ENCODE results near the gene TBC1D22A.

TBC1D22A gene

DNA sequence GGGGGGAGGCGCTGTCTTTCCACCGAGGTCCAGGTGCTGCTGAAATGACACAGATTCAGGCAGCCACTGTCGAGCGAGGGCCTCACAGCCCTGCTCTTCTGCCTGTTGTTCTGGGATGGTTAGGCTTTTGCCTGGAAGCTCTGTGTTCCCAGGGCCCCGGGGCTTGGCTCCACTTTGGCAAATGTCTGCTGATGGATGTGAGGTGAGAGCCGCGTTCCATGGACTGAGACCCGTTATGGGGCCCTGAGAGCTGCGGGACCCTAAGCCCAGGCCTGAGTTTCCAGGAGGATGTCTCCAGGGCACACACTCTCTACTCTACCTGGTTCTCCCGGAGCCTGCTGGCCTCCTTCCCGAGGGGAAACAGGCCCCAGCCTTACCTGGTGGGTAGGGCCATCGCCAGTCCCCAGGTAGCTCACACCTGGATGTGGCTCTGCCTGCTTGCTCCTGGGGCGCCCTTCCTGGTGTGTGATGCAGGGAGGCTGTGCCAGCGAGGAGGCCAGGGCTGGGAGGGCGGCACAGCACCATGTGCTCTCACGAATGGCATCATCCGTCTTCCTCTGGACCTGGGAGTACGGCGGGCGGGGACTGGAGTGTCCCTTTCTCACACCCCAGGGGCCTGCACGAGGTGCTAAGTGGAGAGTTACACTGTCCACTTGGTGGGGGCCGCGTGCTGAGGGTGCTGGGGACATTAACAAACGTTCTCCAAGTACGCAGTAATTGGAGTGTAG lies 435.5 kb downstream of the TBC1D22A start:
- DNase-seq = no peak

- no peak for DNase-seq
Observed at GRCh38 chr22:47198801-47199251, 436.4 kb downstream of the TBC1D22A start.

- DNase-seq = no peak
Observed at GRCh38 chr22:47199261-47199978, 437.0 kb downstream of the TBC1D22A start.

DNA sequence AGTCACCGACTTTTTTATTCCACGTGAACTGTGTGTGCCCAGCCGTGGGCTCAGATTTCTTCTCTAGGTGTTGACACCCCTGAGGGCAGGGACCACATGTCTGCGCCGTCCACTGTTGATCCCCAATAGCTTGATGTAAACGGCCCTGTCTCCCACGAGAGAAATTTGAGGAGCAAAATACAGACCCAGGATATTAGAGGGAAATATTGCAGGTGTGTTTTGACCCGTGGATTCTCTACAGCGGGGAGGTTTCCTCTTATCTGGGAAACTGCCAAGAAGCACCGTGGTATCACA lies 437.5 kb downstream of the TBC1D22A start:
- no peak for DNase-seq

DNA sequence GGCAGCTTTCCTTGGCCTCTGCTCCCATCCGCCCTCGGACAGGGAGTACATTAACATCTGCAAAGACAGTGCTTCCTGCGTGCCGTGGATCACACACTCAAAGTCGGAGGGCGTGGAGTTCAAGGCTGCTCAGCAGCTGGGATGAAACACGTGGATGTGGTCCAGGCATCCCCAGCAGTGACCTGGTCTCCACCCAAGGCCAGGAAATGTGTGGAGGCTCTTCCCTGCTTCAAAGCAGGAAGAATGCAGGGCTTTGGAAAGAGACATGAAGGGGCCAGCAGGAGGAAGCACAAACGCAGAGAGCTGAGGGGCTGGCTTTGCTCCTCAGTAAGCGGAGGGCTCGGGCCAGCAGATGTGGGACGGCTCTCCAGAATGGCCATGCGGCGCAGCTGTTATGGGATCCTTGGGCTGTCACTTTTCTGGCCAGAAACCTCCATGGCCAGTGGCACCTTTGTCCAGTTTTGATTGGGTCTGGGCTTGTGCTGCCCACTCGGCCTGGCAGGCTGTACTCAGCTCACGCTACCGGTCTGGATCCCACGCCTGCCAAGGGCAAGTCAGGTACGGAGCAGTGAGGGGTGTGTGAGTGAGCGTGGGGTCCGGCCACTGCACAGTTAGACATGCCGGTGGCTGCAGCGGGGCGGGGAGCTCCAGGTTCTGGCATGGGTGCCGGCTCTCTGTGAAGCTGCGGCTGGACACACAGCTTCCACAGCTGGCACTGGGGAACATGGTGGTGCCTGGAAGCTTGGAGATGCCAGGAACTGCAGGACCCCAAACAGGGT lies 438.0 kb downstream of the TBC1D22A start:
- DNase-seq = no peak

DNA sequence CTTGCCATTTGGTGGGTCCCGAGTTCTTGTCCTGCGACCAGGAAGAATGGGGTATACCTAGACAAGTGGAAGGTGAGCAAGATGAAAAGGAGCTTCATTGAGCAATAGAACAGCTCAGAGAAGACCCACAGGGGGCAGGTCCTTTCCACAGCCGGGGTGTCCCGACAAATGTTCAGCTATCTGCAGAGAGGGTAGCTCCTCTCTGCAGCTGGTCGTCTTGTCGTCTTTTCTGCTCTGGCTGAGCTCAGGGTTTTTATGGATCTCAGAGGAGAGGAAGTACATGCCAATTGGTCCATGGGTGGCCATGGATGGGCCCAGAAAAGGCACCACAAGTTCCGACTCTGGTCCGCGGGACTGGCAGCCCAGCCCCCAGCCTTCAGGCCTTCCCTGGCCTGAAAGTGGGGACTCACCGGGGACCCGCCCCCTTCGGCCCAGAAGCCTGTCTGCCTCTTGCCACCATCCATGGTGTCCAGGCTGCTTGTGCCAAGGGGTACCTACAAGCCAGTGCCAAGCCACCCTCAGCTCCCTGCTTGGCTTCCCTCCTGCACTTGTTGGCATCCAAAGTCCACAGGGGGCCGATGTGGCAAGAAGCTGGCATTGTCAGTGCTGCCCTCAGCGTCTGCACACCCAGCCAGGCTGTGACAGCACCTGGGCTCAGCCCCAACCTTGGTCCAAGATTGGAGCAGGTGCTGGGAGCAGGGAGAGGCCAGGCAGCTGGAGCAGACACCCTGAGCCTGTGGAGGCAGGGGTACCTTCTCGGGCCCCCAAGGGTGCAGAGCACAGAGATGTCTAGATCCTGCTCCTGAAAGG lies 438.9 kb downstream of the TBC1D22A start:
- no peak for DNase-seq

GRCh38 chr22:47201996-47202818 lies 439.8 kb downstream of the TBC1D22A start:
- DNase-seq = no peak

GRCh38 chr22:47202819-47203553 lies 440.5 kb downstream of the TBC1D22A start:
- no peak for DNase-seq

GRCh38 chr22:47203554-47203991 lies 441.1 kb downstream of the TBC1D22A start:
- DNase-seq = no peak

DNA sequence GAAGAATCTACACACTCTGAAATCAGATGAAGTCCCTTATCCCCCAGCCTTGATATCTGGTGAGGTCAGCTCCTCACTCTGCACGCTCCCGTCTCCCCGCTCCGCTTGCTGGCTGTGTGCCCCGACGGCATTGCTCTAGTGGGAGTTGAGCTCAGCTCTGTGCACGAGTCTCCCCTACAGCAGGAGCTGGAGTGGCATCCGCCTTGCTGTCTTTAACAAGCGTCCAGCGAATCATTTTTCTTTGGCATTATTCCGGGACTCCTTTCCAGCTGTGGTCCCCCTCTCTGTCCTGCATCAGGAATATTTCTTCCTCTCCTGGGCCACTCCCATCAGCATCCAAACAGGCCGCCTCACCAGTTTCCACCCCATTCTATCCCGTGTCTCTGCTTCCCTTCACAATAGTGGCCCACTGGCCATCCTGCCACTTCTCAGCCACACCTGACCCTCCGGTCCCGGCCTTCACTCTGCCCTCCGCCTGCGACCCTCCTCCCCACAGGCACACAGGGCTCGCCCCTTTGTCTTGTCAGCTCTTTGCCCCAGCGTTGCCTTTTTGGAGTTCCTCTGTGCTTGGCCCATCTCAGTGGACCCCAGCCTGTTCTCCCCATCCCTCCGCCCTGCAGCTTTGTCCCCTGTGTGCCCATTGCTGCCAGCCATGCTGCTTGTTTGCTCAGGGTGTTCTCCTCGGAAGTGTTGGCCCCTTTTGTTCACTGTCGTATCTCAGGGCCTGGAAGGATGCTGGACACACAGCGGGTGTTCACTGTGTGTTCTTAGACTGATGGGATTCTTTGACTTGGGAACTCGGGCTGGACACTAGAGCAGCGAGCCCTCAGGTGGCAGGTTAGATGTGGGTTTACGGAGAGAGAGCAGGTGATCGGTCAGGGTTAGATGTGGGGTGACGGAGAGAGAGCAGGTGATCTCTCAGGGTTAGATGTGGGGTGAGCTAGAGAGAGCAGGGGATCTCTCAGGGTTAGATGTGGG lies 441.8 kb downstream of the TBC1D22A start:
- DNase-seq = no peak

GRCh38 chr22:47205081-47205491 lies 442.6 kb downstream of the TBC1D22A start:
- no peak for DNase-seq

DNA sequence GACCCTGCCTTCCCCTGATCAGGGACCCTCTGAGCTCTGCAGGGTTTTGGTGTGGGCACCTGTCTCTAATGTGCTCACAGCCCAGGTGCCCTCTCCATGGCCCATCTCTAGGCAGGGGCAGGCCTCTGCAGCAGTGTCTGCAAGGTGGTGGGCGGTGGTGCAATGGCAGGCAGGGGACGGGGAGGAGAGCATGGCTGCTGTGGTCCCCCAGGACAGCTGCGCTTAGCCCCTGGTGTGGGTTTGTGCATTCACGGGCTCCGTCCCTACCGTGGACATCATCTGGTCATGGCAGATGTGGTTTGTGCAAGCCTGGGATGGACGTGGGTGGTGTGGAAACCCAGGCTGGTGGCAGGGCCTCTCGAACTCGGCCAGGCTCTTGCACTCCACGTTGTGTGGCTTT lies 443.1 kb downstream of the TBC1D22A start:
- DNase-seq = no peak

DNA sequence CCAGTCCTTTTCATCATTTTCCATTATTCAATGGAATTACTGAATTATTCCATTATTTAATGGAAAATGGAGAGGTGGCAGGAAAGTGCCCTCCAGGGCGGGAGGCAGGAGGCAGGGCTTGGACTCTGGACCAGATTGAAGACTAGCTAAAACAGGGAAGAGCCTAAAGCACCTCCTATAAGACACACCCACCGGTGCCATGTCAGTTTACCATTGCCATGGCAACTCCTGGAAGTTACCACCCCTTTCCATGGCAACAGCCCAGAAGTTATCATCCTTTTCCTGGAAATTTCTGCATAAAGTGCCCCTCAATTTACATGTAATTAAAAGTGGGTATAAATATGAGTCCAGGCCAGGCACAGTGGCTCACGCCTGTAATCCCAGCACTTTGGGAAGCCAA lies 443.7 kb downstream of the TBC1D22A start:
- DNase-seq = no peak

GRCh38 chr22:47206666-47207218 lies 444.3 kb downstream of the TBC1D22A start:
- no peak for DNase-seq

DNA sequence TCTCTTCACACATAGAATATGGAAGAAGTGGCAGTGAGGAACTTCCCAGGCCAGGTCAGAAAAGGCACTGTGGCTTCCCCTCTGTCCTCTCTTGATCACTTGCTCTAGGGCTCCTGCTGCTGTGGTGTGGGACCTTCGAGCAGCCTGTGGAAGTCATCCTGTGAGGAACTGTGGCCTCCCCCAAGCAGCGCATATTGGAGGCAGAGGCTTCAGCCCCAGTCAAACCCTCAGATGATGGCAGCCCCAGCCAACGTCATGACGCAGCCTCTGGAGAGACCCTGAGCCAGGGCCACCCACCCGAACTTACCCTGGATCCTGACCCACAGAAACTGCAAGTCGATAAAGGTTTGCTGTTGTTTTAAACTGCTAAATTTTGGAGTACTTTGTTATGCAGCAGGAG lies 444.9 kb downstream of the TBC1D22A start:
- DNase-seq = no peak

DNA sequence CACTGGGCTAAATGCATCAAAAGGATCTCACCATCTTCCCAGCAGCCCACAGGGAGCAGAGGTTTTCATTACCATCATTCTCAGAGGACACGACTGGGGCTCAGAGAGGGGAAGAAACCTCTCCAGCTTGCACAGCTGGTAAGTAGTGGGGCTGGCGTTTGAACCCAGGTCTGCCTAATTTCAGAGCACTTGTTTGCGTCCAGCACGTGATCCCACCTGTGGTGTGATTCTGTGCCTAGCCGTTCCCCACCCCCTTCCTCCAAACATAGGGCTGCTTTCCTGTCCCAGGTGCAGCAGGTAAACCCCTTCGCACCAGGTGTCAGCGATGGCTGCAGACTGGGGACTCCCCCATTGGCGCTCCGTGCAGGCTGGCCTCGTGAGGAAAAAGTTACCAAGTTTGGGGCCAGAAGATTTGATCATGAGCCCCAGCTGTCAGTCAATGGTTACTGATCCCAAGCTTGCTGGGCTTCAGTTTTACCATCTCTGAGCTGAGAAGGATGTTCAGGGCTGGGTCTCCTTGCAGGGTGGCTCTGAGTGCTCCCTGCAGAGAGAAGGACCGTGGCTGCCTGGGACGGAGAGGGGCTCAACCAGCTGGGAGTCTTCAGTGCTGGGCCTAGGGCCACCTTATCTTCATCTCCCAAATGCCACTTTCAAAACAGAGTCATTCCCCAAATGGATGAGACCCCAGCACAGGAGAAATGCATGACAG lies 445.6 kb downstream of the TBC1D22A start:
- no peak for DNase-seq

DNA sequence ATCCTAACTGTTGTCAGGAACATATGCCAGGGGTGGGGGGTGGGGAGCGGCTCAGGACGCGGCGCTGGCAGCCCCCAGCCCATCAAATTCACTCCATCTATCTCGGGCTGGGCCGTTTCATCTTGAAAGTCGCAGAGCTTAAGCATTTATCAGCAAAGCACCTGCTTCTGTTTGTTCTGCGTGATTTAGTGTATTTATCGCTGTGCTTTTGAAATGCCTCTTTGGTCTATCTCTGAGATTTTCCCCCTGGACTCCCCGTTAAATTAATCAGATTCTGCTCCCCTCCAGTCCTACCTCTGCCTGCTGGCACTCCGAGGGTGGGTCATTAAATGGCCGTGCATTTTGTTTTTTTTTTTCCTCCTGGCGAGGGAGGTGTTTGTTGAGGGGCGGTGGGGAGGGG lies 446.2 kb downstream of the TBC1D22A start:
- DNase-seq = no peak

DNA sequence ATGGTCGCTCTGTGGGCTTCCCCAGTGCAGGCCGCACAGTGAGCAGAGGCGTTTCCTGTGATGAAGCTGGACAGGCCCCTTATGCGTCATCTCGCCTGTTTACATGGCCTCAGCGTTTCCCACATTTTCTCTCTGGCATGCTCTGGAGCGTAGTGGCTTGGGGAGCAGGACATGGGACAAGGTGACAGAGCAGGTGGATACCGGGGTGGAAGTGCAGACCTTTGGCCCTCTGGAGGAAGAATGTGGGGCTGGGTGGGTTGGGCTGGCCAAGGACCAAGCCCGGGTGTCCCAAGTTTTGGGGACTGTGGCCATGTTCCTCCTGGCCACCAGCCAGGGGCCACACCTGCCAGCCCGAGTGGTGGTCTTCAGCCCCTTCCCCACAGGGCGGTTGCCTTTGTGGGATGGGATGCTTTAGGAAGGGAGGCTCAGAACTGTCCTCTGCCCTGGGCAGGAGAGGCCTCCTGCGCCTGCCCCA lies 446.6 kb downstream of the TBC1D22A start:
- DNase-seq = no peak

- DNase-seq = no peak
Observed at GRCh38 chr22:47209547-47210023, 447.1 kb downstream of the TBC1D22A start.
